Neuronal stem cell (in vitro differentiated cells): ENCODE results near the gene NEDD4.

Experiments used
- DNase-seq: peaks from one replicate; pipeline ENCODE4 v3.0.0-alpha.2; 2013; ENCODE audit warnings: low spot score
- H2AFZ ChIP-seq: one replicate; pipeline ENCODE4 v1.6.1; 2013; ENCODE audit warnings: mild to moderate bottlenecking, low read length, inconsistent platforms
- H2AK5ac ChIP-seq: 2 replicates; pipeline ENCODE4 v1.6.1; 2013; ENCODE audit warnings: low read depth, mild to moderate bottlenecking, inconsistent platforms, low read length, moderate library complexity, mixed read lengths
- H2BK120ac ChIP-seq: 2 replicates; pipeline ENCODE4 v1.6.1; 2013; ENCODE audit warnings: low read depth, mild to moderate bottlenecking, inconsistent platforms, low read length, moderate library complexity, mixed read lengths
- H2BK12ac ChIP-seq: one replicate; pipeline ENCODE4 v1.6.1; 2013; ENCODE audit warnings: low read length, inconsistent platforms
- H2BK15ac ChIP-seq: 2 replicates; pipeline ENCODE4 v1.6.1; 2013; ENCODE audit warnings: mild to moderate bottlenecking, low read length, inconsistent platforms, mixed read lengths
- H2BK5ac ChIP-seq: one replicate; pipeline ENCODE4 v1.6.1; 2013; ENCODE audit warnings: inconsistent platforms, mild to moderate bottlenecking, low read length, moderate library complexity
- H3K14ac ChIP-seq: one replicate; pipeline ENCODE4 v1.6.1; 2013; ENCODE audit warnings: low read length, inconsistent platforms
- H3K18ac ChIP-seq: 2 replicates; pipeline ENCODE4 v1.6.1; 2013; ENCODE audit warnings: low read length, inconsistent platforms
- H3K23ac ChIP-seq: 2 replicates; pipeline ENCODE4 v1.6.1; 2013; ENCODE audit warnings: low read depth, mild to moderate bottlenecking, mixed read lengths, low read length, inconsistent platforms; ENCODE audit not compliant: poor library complexity
- H3K27ac ChIP-seq: replicated peaks from 3 replicates; pipeline ENCODE4 v1.5.1; 2013; ENCODE audit warnings: low read length, inconsistent platforms
- H3K27me3 ChIP-seq, 3 experiments: 2 replicates each; pipeline ENCODE4 v1.6.1; 2013; ENCODE audit warnings: low read length in 3 of 3, mild to moderate bottlenecking in 2 of 3, inconsistent platforms in 1 of 3, low read depth in 1 of 3, mixed read lengths in 1 of 3, moderate library complexity in 1 of 3; ENCODE audit not compliant: control insufficient read depth in 3 of 3, insufficient read depth in 3 of 3
- H3K36me3 ChIP-seq, 2 donors: replicated peaks in 1 of 2; 2 replicates each; pipeline ENCODE4 v1.6.1; 2013; ENCODE audit warnings: low read length in 2 of 2; ENCODE audit not compliant: control insufficient read depth in 2 of 2, insufficient read depth in 2 of 2
- H3K4ac ChIP-seq: 2 replicates; pipeline ENCODE4 v1.6.1; 2013; ENCODE audit warnings: inconsistent platforms, mild to moderate bottlenecking, low read length, moderate library complexity
- H3K4me1 ChIP-seq, 2 donors: 1 replicate in 1 of 2; 2 replicates in 1 of 2; pipeline ENCODE4 v1.6.1; 2013; ENCODE audit warnings: low read length in 2 of 2, low read depth in 1 of 2; ENCODE audit not compliant: control insufficient read depth in 2 of 2, insufficient read depth in 1 of 2
- H3K4me2 ChIP-seq: one replicate; pipeline ENCODE4 v1.6.1; 2013; ENCODE audit warnings: mild to moderate bottlenecking, low read length, inconsistent platforms; ENCODE audit not compliant: insufficient read depth, poor library complexity, severe bottlenecking
- H3K4me3 ChIP-seq, 2 donors: 2 replicates each; pipeline ENCODE4 v1.5.1; 2013; ENCODE audit warnings: low read length in 2 of 2, mild to moderate bottlenecking in 2 of 2, inconsistent platforms in 1 of 2, moderate library complexity in 1 of 2
- H3K79me1 ChIP-seq: one replicate; pipeline ENCODE4 v1.6.1; 2013; ENCODE audit warnings: low read depth, mild to moderate bottlenecking, inconsistent platforms, low read length, moderate library complexity
- H3K9ac ChIP-seq: one replicate; pipeline ENCODE4 v1.6.1; 2013; ENCODE audit warnings: mild to moderate bottlenecking, low read depth, low read length, inconsistent platforms; ENCODE audit not compliant: poor library complexity
- H3K9me3 ChIP-seq, 2 donors: replicated peaks in 1 of 2; 2 replicates each; pipeline versions ENCODE3 to v1.6.1; 2013; ENCODE audit warnings: low read length in 2 of 2, mild to moderate bottlenecking in 2 of 2, inconsistent platforms in 1 of 2, low read depth in 1 of 2, mixed read lengths in 1 of 2, moderate library complexity in 1 of 2; ENCODE audit not compliant: control insufficient read depth in 2 of 2, insufficient read depth in 1 of 2
- H4K8ac ChIP-seq: one replicate; pipeline ENCODE4 v1.6.1; 2013; ENCODE audit warnings: low read depth, mild to moderate bottlenecking, inconsistent platforms, low read length, moderate library complexity
- H4K91ac ChIP-seq: one replicate; pipeline ENCODE4 v1.6.1; 2013; ENCODE audit warnings: low read length, low read depth, mild to moderate bottlenecking, inconsistent platforms; ENCODE audit not compliant: poor library complexity
- WGBS, 2 donors: extraction: QIAGEN DNeasy Blood & Tissue Kit; methylation state at CpG; one replicate each; pipeline ENCODE4 v1.1.7; 2013; ENCODE audit warnings: missing lambda C conversion rate in 2 of 2, mixed read lengths in 1 of 2; ENCODE audit not compliant: insufficient read length in 2 of 2, insufficient replicate concordance in 1 of 2; ENCODE audit errors: extremely low coverage in 2 of 2; 5-methylcytosine and 5-hydroxymethylcytosine counted together

Gene NEDD4

GRCh38 chr15:56034514-56034913, 41.1 kb upstream of the NEDD4 start:
- no CpG with 5 or more reads among the region's 2 CpGs for WGBS, 2 donors
- H3K27me3 ChIP-seq = no peaks in the 10 kb centered on the region
- H3K9me3 ChIP-seq = no peaks in the 10 kb centered on the region
- no peak overlapping the region for H3K27ac ChIP-seq
- H3K23ac ChIP-seq = no peak overlapping the region
- no peaks in the 10 kb centered on the region for H3K79me1 ChIP-seq
- H3K4me2 ChIP-seq = no peak overlapping the region
- no peak overlapping the region for H4K8ac ChIP-seq
- no peak overlapping the region for H3K4ac ChIP-seq
- H2BK120ac ChIP-seq = no peak overlapping the region
- H2AFZ ChIP-seq = peak overlapping the region; percentile 39
- H2BK5ac ChIP-seq = no peak overlapping the region
- H3K36me3 ChIP-seq = no peaks in the 10 kb centered on the region
- no peak overlapping the region for H2AK5ac ChIP-seq
- H4K91ac ChIP-seq = no peak overlapping the region
- no peak overlapping the region for H3K9ac ChIP-seq
- no peak overlapping the region for H3K18ac ChIP-seq
- no peak overlapping the region for H3K4me3 ChIP-seq
- no peak for DNase-seq
- H3K14ac ChIP-seq = no peak overlapping the region
- no peak overlapping the region for H2BK15ac ChIP-seq
- H3K4me1 ChIP-seq = peaks cover 0 to 4% of the 10 kb centered on the region in 2 donors
- no peak overlapping the region for H2BK12ac ChIP-seq

- Histone ChIP-seq H2BK15ac (no peak overlapping the region), H3K27ac (no peak overlapping the region), H3K23ac (no peak overlapping the region), H3K9me3 (no peaks in the 10 kb centered on the region), H3K79me1 (no peaks in the 10 kb centered on the region), H3K4me2 (no peak overlapping the region), H3K4ac (no peak overlapping the region), H3K4me1 (peaks cover 0 to 4% of the 10 kb centered on the region in 2 donors), H3K14ac (no peak overlapping the region), H2AFZ (no peak overlapping the region), H4K8ac (no peak overlapping the region), H2BK120ac (no peak overlapping the region), H3K4me3 (no peak overlapping the region), H3K18ac (no peak overlapping the region), H2BK12ac (no peak overlapping the region), H2BK5ac (no peak overlapping the region), H3K9ac (no peak overlapping the region), H3K36me3 (no peaks in the 10 kb centered on the region), H2AK5ac (no peak overlapping the region), H3K27me3 (no peaks in the 10 kb centered on the region), H4K91ac (no peak overlapping the region)
- no CpG with 5 or more reads among the region's 1 CpG for WGBS, 2 donors
- no peak for DNase-seq
These were observed 39.0 kb upstream of the NEDD4 start for GRCh38 chr15:56032373-56032772.

- Histone ChIP-seq H3K18ac (no peak overlapping the region), H2BK12ac (no peak overlapping the region), H3K27me3 (no peaks in the 10 kb centered on the region), H3K9ac (no peak overlapping the region), H3K9me3 (no peaks in the 10 kb centered on the region), H2AK5ac (no peak overlapping the region), H3K4me3 (no peak overlapping the region), H3K4me2 (no peak overlapping the region), H3K14ac (no peak overlapping the region), H3K4ac (no peak overlapping the region), H2AFZ (no peak overlapping the region), H2BK15ac (no peak overlapping the region), H2BK120ac (no peak overlapping the region), H3K27ac (no peak overlapping the region), H2BK5ac (no peak overlapping the region), H3K23ac (no peak overlapping the region), H4K91ac (no peak overlapping the region), H3K79me1 (no peaks in the 10 kb centered on the region), H3K36me3 (no peaks in the 10 kb centered on the region), H3K4me1 (peaks cover 0 to 4% of the 10 kb centered on the region in 2 donors), H4K8ac (no peak overlapping the region)
- DNase-seq = no peak
- WGBS, 2 donors = no CpG with 5 or more reads among the region's 6 CpGs
These were observed 38.4 kb upstream of the NEDD4 start for GRCh38 chr15:56031836-56032235.

GRCh38 chr15:56031402-56031801, 38.0 kb upstream of the NEDD4 start:
- H3K4ac ChIP-seq = no peak overlapping the region
- WGBS, 2 donors = no CpG with 5 or more reads among the region's 4 CpGs
- H3K36me3 ChIP-seq = no peaks in the 10 kb centered on the region

More at GRCh38 chr15:56031402-56031801, 38.0 kb upstream of the NEDD4 start:
- no peaks in the 10 kb centered on the region for H3K79me1 ChIP-seq
- H2AFZ ChIP-seq = peak overlapping the region; percentile 12
- no peak overlapping the region for H3K27ac ChIP-seq
- no peak overlapping the region for H4K91ac ChIP-seq
- H3K9me3 ChIP-seq = no peaks in the 10 kb centered on the region
- no peak overlapping the region for H2BK15ac ChIP-seq
- H3K9ac ChIP-seq = no peak overlapping the region
- no peak for DNase-seq
- no peak overlapping the region for H2BK12ac ChIP-seq
- no peak overlapping the region for H2BK120ac ChIP-seq
- no peak overlapping the region for H2BK5ac ChIP-seq
- H3K4me3 ChIP-seq = no peak overlapping the region
- H2AK5ac ChIP-seq = no peak overlapping the region
- no peak overlapping the region for H3K18ac ChIP-seq
- H3K27me3 ChIP-seq = no peaks in the 10 kb centered on the region
- no peak overlapping the region for H3K14ac ChIP-seq
- H3K4me2 ChIP-seq = no peak overlapping the region
- peaks cover 0 to 4% of the 10 kb centered on the region in 2 donors for H3K4me1 ChIP-seq
- H3K23ac ChIP-seq = no peak overlapping the region
- no peak overlapping the region for H4K8ac ChIP-seq
